OCI-LY3 (cell line): ENCODE measurements around the gene MNDA.

Source experiments
- CTCF ChIP-seq: fragments of 200-600, 300-600 bp; sonication (generic); IDR thresholded peaks from 2 replicates; pipeline ENCODE4 v1.5.1; 2014; ENCODE audit warnings: antibody characterized with exemption, low read length, low read depth
- EZH2phosphoT487 ChIP-seq: fragments of 200-600 bp; shearing (Covaris generic); IDR thresholded peaks from 2 replicates; pipeline ENCODE4 v1.6.1; 2018; ENCODE audit warnings: antibody characterized with exemption, mixed run types, low read depth

GRCh38 chr1:158819461-158820443 is 11.4 kb upstream of the MNDA start:
- TF ChIP-seq CTCF: no peak
- no peak for TF ChIP-seq EZH2phosphoT487
